ENCODE measurements around the gene FNDC8.
"Not testable (repeated sequence)": the region's sequence is repeated elsewhere in the genome, so short reads cannot be mapped to it uniquely, and the experiment has no call there.

The FNDC8 gene

DNA sequence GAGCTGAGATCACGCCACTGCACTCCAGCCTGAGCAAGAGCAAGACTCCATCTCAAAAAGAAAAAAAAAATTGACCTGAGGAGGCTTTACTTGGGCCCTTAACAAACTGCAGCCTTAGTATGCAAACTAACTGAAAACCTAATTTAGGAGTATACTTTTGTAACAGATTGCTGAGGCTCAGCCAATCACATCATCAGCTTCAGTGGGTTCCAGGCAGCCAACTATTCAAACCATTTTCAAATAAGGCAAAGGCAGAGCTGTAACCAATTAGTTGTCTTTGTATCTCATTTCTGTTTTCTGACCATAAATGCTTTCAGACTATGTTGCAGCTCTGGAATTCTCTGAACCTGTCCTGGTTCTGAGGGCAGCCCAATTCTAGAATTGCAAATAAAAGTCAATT, 25.7 kb upstream of the FNDC8 start:
- no peak for DNase-seq (ENCODE audit: low read depth in 2 of 2)

DNA sequence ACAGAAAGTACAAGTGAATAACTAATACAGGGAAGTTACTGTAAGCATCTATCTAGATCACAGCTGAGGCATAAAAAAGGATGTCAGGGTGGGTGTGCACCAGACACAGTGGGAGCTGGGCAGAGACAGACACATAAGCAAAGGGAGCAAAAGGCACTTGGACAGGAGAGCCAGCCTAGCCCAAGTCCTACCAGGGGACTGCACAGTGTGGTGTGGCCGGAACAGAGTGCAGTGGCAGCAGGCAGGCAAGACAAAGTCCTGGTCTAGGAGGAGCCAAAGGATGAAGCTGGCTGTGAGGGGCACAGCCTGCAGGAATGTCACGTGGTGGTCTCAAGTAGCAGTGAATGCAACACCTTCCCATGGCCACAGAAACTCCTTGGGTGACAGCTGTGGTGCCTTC, 23.6 kb upstream of the FNDC8 start:
- DNase-seq (ENCODE audit: low read depth in 2 of 2): no peak

DNA sequence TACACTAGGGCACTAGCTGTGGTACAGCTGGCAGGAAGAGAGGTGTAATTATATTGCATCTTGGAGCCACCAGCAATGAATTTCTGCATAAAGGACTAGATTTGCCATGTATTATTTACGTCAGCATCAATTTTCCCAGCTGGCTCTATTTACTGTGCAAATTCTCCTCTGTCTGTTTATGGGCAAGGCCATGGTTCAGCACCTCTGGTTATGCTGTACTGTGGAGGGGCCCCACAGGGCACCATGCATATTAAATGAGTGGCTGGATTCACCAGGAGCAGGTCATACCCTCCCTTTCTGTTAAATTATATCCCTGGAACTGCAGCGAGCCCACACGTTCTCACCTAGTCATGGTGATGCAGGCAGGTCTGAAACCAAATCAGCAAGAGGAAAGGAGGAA, 21.5 kb upstream of the FNDC8 start:
- DNase-seq (ENCODE audit: low read depth in 2 of 2): no peak

DNA sequence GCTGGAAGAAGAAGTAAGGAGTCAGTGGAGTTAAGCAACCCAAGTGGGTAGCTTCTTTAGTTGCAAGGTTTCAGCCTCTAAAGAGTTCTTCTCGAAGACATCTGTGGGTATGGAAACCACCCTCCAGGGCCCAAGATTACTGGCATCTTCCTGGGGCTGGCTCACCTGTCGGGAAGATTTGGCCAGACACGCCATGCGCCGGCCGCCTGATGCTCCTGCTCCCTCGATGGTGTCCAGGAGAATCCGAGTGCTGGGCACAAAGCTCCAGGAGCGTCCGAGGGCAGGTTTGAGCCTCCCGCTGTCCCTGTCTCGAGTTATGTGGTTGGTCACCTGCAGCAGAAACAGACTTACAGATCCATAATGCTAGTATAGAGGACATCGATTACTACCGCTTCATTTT, 20.4 kb upstream of the FNDC8 start:
- DNase-seq (ENCODE audit: low read depth in 2 of 2): no peak

DNA sequence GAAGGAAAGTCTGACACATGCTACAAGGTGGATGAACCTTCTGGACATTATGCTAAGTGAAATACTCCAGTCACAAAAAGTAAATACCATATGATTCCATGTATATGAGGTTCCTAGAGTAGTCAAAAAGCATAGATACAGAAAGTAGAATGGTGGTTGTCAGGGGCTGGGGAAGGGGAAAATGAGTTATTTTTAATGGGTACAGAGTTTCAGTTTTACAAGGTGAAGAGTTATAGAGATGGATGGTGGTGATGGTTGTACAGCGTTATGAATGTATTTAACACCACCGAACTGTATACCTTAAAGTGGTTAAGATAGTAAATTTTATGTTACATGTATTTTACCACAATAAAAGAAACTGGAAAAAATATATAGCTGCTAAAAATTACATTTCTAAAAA, 19.7 kb upstream of the FNDC8 start:
- DNase-seq (ENCODE audit: low read depth in 2 of 2): no peak

DNA sequence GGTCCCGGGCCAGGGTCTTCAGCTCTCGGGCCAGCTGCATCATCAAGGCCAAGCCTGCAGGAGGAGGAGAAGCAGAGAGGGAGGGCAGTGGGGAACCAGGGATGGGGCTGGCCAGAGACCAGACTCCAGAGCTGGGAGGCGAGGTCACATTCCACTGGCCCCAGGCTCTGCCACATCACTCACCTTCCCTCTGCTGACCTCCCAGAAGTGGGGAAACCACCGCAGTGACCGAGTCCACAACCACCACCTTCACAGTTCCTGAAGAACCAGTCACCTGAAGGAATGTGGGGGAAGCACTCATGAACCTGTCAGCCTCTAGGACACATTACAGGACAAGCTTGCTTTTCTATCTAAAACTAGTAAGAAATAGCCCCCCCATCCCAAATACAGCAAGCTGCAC, 18.1 kb upstream of the FNDC8 start:
- DNase-seq (ENCODE audit: low read depth in 2 of 2): no peak

DNA sequence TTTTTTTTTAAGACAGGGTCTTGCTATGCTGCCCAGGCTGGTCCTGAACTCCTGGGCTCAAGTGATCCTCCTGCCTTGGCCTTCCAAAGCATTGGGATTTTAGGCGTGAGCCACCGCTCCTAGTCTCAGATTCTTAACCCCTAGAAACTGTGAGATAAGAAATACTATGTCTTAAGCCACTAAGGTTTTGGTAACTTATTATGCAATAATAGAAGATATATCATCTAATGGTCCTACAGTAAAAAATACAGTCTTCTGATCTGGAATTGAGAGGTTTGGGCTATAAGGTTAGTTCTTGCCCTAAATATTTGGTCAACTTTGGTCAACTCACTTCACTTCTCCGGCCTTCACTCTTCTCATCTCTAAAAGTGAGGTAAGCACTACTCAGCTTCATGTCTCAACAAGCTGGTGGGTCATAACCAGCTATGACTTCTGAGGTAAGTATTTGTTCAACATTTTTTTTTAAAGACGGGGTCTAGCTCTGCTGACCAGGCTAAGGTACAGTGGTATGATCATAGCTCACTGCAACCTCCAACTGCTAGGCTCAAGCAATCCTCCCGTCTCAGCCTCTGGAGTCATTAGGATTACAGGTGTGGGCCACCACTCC, 16.5 kb upstream of the FNDC8 start:
- no peak for DNase-seq (ENCODE audit: low read depth in 2 of 2)

DNA sequence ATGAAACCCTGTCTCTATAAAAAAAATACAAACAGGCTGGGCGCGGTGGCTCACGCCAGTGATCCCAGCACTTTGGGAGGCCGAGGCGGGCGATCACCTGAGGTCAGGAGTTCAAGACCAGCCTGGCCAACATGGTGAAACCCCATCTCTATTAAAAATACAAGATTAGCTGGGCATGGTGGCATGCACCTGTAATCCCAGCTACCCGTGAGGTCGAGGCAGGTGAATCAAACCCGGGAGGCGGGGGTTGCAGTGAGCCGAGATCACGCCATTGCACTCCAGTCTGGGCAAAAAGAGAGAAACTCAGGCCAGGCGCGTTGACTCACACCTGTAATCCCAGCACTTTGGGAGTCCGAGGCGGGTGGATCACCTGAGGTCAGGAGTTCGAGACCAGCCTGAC, 10.6 kb upstream of the FNDC8 start:
- DNase-seq (ENCODE audit: low read depth in 2 of 2): not testable (repeated sequence)

DNA sequence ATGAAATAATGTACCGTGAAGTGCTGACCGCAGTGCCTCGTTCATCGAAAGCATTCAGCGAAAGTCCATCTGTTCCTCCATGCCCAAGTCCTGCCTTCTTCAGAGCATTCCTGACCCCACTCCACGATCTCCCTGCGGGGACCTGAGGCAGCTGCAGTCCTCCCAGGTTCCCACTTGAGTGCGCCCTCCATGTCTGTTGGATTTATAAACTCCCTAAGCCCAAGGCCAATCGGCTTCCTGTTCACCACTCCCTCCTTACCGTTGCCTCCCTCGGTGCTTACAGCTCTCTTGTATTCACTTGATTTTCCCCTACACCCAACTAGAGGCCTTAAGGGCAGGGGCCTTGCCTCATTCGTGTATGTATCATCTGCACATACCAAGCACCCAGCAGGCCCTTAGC, 4.6 kb upstream of the FNDC8 start:
- no peak for DNase-seq (ENCODE audit: low read depth in 2 of 2)

DNA sequence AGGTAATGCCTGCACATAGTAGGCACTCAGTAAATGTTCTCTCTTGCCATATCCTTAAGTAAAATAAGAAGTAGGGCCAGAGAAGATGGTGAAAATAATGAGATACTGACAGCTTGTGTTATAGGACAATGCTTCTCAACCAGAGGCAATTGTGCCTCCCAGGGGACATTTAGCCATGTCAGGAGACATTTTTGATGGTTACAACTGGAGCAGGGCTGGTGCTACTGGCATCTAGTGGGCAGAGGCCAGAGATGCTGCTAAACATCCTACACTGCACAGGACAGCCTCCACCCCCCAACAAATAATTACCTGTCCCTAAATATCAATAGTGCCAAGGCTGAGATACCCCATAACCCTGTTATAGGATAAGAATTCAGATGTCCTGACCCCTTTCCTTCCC, 3.4 kb upstream of the FNDC8 start:
- DNase-seq (ENCODE audit: low read depth in 2 of 2): no peak

DNA sequence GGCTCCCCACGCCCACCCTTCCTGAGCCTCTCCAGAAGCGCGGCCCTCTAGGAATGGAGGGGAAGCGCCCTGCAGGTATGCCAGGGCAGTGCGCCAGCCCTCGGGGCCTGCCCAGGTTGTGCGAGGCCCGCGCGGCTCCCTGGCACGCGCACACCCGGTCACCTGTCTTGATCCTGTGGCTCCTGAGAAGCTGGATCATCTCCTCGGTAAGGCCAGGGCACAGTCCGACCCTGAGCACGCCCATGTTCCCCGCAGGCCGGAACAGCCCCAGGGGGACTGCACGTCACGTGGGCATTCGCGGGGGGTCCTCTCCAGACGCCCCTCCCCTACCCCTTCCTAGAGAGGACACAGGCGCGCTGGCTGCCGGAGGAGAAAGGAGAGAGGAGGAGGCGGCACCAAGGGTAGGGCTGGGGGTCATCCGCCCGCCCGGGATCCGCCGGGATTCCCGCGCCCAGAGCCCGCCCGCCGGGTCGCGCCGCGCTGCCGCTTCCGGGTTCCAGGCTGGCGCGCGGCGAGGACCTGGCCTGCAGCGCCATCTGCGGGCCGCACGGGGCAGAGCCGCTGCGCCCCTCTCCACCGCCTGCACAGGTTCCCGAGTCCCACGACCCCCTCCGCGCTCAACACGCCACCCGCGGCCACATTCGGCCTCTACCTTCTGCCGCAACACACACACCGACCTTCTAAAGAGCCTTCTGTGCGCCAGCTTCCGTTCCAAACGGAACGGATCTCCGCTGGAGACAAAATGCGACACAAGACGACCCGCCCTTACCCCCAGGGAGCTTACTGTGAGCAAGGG, 1.8 kb upstream of the FNDC8 start, which contains the start of gene RAD51D:
RAD51D (minus strand) TSS at position 491 of the 796 bp plus-strand sequence; CDS start at position 244, 247 bp downstream.
- peak; percentile 41 to 61 for DNase-seq (ENCODE audit: low read depth in 2 of 2)

DNA sequence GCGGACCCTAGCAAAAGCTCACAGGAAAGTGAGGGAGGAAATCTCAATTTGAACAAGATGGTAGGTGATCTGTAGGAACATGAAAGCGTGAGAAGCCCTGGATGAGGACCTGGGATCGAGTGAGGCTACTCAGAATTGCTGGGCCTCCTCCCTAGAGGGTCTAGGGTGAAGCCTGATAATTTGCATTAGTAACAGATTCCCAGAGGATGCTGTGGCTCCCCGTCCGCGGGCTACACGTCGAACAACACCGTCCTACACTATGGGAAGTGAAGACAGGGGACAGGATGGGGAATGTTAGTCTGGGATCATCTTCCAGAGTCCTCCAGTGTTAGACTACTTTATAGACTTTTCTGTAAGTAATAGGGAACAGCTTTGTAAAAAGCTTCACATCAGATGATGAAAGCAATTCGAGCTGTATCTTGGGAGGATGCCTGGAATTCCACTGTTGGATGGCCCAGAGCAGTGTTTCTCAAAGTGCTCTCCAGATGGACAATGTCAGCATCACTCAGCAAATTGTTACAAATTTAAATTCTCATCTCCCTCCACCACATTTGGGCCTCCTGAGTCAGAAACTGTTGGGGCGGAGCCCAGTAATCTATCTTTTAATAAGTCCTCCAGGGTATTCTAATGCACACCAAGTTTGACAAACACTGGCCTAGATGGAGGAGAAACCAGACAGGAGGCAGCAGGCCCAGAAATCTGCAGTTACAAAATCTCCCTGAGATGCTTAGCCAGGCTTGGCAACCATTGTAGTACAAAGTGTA, 6.5 kb downstream of the FNDC8 start:
- no peak for DNase-seq (ENCODE audit: low read depth in 2 of 2)

DNA sequence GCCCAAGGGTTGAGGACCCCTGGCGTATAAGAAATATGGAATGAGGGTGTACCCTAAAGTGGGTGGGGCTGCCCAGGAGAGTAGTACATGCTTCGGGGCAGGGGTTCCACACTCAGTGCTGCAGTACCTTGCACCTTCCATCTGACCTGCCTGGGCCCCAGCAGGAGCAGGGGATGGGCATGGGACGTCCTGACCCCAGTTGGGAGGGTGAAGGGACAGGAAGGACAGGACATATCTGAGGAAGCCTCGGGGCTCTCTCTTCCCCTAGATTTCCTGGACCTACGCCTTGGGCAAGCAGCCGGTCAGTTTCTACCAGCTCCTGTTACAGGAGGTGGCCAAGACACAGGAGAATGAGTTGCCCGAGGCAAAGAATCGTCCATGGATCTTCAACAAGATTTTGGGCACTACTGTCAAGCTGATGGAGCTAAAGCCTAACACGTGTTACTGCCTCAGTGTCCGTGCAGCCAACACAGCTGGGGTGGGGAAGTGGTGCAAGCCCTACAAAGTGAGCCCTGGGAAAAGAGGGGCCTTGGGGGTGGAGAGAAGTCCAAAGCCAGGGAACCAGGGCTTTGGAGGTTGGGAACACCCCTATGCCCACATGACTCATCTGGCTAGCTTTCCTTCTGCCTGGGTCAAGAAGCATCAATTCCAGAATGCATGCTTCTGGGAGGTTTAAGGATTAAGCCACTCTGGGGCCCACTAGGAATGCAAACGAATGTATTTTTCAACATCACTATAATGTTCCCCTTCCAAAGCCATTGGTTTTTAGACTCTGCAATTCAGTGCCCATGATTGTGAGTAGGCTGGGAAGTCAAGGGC, 7.9 kb downstream of the FNDC8 start:
- DNase-seq (ENCODE audit: low read depth in 2 of 2): no peak

DNA sequence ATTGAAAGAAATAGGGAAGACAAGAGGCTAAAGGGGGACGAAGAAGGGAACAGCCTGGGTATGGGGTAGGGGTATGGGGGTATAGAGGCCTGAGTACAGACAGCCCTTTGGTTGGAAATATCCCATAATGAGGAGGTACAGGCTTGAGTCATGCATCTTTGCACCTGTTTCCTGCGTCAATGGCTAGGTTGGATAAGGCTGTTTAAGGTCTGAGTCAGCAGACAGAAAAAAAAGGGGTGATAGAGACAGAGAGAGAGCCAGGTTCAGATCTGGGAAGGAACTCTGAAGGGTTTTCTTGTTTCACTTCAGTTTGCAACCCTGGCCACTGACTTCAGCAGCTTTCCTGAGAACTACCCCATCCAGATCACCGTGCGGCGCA, 8.5 kb downstream of the FNDC8 start:
- no peak for DNase-seq (ENCODE audit: low read depth in 2 of 2)

DNA sequence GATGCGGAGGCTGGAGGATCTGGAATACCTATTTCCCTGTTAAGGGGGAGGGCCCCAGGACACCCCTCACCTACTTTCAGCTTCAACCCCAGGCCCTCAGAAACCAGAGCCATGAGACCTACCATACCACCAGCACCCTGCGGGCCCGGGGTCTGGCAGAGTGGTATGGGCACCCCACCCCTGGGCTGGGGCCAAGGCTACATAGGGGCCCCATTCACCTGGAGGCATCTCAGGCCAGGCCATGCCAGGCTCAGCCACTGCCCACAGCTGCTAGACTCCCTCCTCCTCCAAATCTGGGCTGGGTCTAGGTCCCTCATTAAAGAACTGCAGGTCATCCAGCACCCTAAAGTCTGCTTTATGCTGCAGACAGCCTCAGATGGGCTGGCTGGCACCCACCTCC, 9.0 kb downstream of the FNDC8 start:
- DNase-seq (ENCODE audit: low read depth in 2 of 2): no peak

DNA sequence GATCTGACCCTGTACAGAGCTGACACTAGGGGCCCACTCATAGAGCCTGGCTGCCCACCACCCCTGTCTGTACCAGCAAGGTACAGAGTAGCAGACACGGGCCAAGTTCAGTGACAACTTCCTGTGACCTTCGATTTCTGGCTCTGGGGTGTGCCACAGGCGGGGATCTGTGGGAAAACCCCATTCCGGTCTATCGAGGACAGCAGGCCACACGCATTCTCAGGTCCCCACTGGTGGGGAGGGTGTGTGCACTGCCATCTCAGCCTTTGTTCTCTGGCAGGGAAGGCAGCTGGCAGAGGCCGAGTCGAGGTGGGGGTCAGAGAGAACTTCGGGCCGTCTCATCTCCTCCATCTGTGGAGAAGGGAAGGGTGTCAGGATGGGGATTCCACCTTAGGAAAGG, 10.7 kb downstream of the FNDC8 start:
- no peak for DNase-seq (ENCODE audit: low read depth in 2 of 2)

DNA sequence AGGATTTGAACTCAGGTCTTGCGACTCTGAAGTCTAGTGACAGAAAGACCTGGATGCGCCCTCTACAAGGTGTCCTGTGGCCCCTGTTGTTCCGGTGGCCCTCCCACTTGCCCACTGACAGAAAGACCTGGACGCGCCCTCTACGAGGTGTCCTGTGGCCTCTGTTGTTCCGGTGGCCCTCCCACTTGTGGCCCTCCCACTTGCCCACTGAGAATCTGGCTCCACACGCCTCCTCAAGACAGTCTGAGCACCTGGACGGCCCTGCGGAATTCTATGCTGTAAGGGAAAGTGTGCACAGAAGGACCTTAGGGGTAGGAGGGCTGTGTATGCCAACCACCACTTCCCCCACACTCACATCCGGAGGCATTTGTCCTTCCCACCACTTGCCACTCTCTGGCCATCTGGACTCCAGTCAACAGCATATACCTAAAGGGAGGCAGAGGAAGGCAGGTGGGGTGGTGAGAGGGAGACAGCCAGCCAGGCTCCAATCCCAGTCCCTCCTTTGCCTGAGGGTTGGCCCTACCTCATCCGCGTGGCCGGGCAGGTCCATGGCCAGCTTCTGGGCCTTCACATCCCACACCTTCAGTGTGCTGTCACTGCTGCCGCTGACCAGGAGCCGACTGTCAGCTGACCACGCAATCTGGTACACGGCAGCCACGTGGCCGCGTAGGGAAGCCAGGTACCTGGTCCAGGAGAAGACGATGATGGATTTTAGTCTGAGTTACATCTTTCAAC, 11.6 kb downstream of the FNDC8 start:
- DNase-seq (ENCODE audit: low read depth in 2 of 2): no peak

DNA sequence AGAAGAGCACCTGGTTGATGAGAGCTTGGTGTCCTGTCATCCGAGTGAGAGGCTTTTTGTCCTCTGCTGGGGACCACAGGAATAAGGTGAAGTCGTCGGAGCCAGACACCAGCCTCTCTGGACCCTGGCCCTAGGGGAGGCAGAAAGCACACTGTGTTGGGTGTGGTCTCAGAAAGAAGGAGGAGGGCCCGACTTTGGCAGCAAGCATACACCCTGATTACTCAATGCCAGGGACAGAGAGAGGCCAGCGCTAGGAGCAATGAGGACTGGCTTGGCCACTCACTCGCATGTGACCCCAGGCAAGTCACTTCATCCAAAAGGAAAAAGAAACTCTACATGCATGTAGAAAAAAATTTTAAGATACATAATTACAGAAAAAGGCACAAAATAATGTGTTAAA, 13.9 kb downstream of the FNDC8 start:
- DNase-seq (ENCODE audit: low read depth in 2 of 2): no peak

DNA sequence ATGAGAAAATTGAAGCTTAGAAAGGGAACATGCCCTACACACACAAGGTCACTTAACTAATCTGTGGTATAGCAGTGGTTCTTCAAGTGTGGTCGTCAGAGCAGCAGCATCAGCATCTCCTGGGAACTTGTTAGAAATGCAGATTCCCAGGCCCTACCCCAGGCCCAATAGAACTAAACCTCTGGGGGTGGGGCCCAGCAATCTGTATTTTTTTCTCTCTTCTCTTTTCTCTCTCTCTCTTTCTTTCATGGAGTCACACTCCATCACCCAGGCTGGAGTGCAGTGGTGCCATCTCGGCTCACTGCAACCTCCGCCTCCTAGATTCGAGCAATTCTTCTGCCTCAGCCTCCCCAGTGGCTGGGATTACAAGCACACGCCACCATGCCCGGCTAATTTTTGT, 16.8 kb downstream of the FNDC8 start:
- no peak for DNase-seq (ENCODE audit: low read depth in 2 of 2)

DNA sequence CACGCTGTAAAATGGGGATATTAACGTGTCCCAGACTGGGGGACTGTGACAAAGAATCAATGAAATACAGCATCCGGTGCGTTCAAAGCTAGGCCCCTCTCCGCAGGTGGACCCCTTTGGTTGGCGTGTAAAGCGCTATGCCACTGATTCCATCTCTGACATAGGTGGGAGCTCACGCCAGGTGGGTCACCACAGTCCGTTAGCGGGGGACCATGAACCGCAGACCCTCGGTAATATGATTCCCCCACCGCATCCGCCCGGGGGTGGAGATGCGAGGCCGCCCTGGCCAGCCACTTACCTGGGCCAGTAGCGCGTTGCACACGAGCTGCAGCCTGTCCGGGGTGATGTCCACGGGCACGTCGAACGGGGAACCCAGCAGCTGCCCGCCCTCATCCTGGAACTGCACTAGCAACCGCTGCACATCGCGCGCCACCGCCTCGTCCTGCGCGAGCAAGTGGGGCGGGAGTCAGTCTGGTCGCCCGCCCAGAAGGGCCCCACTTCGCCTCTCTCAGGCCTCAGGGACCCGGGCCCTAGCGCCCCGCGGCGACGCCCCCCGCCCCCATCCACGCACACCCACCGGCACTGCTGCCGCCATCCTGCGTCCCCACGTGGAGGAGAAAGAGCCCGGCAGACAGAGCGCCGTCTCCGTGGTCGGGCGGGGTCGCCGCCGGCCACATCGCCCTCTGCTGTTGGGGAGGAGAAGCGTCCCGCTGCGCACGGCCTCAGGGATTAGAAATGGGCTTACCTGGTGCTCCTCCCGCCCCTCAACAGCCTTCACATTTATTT, 20.5 kb downstream of the FNDC8 start, which contains the start of gene NLE1:
NLE1 (minus strand) TSS at position 623 of the 786 bp plus-strand sequence; CDS start at position 595, 28 bp downstream.
- DNase-seq (ENCODE audit: low read depth in 2 of 2): peak; percentile 75 to 83

DNA sequence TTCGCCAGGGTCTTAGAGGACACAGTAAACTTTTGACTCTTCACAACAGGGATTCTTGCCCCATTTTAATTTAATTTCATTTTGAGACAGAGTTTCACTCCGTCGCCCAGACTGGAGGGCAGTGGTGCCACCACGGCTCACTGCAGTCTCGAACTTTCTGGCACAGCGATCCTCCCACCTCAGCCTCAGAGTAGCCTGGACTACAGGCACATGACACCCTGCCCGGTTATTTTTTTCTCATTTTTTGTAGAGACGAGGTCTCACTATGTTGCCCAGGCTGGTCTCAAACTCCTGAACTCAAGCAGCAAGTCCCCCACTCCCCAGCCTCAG, 21.0 kb downstream of the FNDC8 start:
- DNase-seq (ENCODE audit: low read depth in 2 of 2): no peak
